ENCODE data around the gene PCNX1. TPM values are rescaled to one million over a fixed set of nuclear protein-coding genes. Genes with fewer than 3 reads are reported as not detected.

Gene PCNX1
- total RNA-seq, 4 donors from 2014 or later: 47.1 to 73.6 (median 66.2) TPM

- ATAC-seq: no peak
- H3K4me1 ChIP-seq: no peaks in the 10 kb centered on the region
- no peaks in the 10 kb centered on the region for H3K9me3 ChIP-seq
- TF ChIP-seq EP300 (IDR thresholded peaks at IDR 0.05): no peak
- TF ChIP-seq, protein P1, sequence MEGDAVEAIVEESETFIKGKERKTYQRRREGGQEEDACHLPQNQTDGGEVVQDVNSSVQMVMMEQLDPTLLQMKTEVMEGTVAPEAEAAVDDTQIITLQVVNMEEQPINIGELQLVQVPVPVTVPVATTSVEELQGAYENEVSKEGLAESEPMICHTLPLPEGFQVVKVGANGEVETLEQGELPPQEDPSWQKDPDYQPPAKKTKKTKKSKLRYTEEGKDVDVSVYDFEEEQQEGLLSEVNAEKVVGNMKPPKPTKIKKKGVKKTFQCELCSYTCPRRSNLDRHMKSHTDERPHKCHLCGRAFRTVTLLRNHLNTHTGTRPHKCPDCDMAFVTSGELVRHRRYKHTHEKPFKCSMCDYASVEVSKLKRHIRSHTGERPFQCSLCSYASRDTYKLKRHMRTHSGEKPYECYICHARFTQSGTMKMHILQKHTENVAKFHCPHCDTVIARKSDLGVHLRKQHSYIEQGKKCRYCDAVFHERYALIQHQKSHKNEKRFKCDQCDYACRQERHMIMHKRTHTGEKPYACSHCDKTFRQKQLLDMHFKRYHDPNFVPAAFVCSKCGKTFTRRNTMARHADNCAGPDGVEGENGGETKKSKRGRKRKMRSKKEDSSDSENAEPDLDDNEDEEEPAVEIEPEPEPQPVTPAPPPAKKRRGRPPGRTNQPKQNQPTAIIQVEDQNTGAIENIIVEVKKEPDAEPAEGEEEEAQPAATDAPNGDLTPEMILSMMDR (IDR thresholded peaks at IDR 0.05): no peak
- no peak for TF ChIP-seq POLR2AphosphoS5 (IDR thresholded peaks at IDR 0.05)
- TF ChIP-seq POLR2A (IDR thresholded peaks at IDR 0.05): no peak
- peaks cover 0 to 82% of the 10 kb centered on the region in 2 donors for H3K36me3 ChIP-seq
- H3K4me3 ChIP-seq: no peak overlapping the region
- WGBS, 2 donors (ENCODE audit: low coverage in 1 of 2): 62 to 69% methylated on average over 3 of the region's 3 CpGs
- H3K27ac ChIP-seq: no peak overlapping the region
- no peaks in the 10 kb centered on the region for H3K27me3 ChIP-seq
These were observed 142.3 kb downstream of the PCNX1 start for GRCh38 chr14:71049435-71050133.

DNA sequence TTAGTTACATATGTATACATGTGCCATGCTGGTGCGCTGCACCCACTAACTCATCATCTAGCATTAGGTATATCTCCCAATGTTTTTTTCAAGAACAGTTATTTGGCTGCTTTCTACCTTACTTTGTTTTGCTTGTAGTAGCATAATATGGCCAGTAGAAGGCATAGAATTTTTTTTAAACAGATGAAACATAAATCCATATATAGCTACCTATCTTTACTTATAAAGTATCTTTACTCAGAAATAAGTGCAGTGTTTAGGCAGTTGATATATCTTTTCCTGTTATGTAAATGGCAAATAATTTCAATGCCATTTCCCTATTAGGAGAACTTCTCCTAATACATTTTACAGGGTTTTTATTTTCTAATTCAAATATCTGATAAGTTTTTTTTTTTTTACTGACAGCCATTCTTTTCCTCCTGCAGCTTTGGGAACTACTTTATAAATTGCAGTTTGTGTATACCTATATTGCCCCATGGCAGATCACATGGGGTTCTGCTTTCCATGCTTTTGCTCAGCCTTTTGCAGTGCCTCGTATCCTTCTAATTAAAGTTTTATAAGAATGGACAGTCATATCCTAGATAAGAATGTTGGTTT lies 143.1 kb downstream of the PCNX1 start:
- TF ChIP-seq EP300 (IDR thresholded peaks at IDR 0.05) (no peak), POLR2A (IDR thresholded peaks at IDR 0.05) (no peak)
- TF ChIP-seq, protein P1 (IDR thresholded peaks at IDR 0.05): peak in 2 of 4 experiments; percentile 8 to 16
- H3K27ac ChIP-seq: no peak overlapping the region
- 94 to 100% methylated on average over 2 of the region's 2 CpGs for WGBS, 2 donors (ENCODE audit: low coverage in 1 of 2)
- no peak for ATAC-seq
- no peak overlapping the region for H3K4me3 ChIP-seq
- peaks cover 0 to 80% of the 10 kb centered on the region in 2 donors for H3K36me3 ChIP-seq
- H3K4me1 ChIP-seq: no peaks in the 10 kb centered on the region
- H3K9me3 ChIP-seq: no peaks in the 10 kb centered on the region
- no peaks in the 10 kb centered on the region for H3K27me3 ChIP-seq

- Histone ChIP-seq H3K27ac (no peak overlapping the region), H3K4me3 (no peak overlapping the region), H3K4me1 (no peaks in the 10 kb centered on the region), H3K9me3 (no peaks in the 10 kb centered on the region), H3K36me3 (peaks cover 0 to 86% of the 10 kb centered on the region in 2 donors), H3K27me3 (no peaks in the 10 kb centered on the region)
- 85 to 94% methylated on average over 3 of the region's 3 CpGs for WGBS, 2 donors (ENCODE audit: low coverage in 1 of 2)
- no peak for ATAC-seq
- TF ChIP-seq POLR2AphosphoS5 (IDR thresholded peaks at IDR 0.05) (no peak), EP300 (IDR thresholded peaks at IDR 0.05) (no peak), POLR2A (IDR thresholded peaks at IDR 0.05) (no peak)
- TF ChIP-seq, protein P1 (IDR thresholded peaks at IDR 0.05): no peak
These were observed 147.4 kb downstream of the PCNX1 start for GRCh38 chr14:71054706-71055105.

DNA sequence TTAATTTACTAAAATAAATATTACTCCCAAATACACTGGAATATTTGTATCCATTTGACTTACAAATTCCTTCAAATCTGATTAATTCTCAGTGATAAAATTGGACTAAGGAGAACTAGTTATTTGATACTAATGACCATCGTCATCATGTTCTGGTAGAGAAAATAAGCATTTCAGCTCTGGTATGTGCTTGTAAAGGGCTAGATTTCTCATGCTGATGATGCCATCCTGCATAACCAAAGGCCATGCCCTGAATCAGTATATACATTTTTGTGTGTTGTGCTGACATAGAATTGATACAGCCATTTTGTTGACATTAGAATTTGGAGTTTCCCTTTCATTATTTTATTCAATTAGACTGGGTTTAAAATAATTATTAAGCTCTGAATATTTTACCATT lies 148.9 kb downstream of the PCNX1 start:
- Histone ChIP-seq H3K27ac (no peak overlapping the region), H3K4me3 (no peak overlapping the region), H3K9me3 (no peaks in the 10 kb centered on the region), H3K4me1 (no peaks in the 10 kb centered on the region), H3K27me3 (no peaks in the 10 kb centered on the region), H3K36me3 (peaks cover 0 to 92% of the 10 kb centered on the region in 2 donors)
- TF ChIP-seq POLR2A (IDR thresholded peaks at IDR 0.05): no peak
- no peak for TF ChIP-seq POLR2AphosphoS5 (IDR thresholded peaks at IDR 0.05)
- no peak for TF ChIP-seq EP300 (IDR thresholded peaks at IDR 0.05)
- TF ChIP-seq, protein P1 (IDR thresholded peaks at IDR 0.05): no peak
- WGBS, 2 donors (ENCODE audit: low coverage in 1 of 2): 83 to 100% methylated on average over 1 of the region's 1 CpG
- ATAC-seq: no peak

DNA sequence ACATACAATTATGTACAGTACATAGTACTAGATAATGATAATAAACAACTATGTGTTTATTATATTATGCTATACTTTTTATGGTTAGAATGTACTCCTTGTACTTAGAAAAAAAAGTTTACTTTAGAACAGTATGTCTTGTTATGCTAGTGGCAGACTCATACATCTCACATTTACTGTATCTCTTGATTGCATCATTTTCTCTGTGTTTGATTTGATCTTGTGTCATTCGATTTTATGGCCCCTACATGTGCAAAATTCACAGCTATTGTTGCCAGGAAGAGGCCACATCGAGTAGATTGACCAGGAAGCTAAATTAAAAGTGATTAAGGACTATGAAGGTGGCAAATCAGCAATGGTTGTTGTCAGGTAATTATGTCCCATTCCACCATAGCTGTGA lies 153.0 kb downstream of the PCNX1 start:
- Histone ChIP-seq H3K9me3 (peaks cover 0 to 4% (median 0%) of the 10 kb centered on the region in 3 donors), H3K36me3 (peaks cover 0 to 93% of the 10 kb centered on the region in 2 donors), H3K4me1 (no peaks in the 10 kb centered on the region), H3K27me3 (no peaks in the 10 kb centered on the region), H3K4me3 (no peak overlapping the region), H3K27ac (no peak overlapping the region)
- no peak for ATAC-seq
- WGBS, 2 donors (ENCODE audit: low coverage in 1 of 2): 80 to 90% methylated on average over 2 of the region's 2 CpGs
- TF ChIP-seq POLR2AphosphoS5 (IDR thresholded peaks at IDR 0.05) (no peak), EP300 (IDR thresholded peaks at IDR 0.05) (no peak), POLR2A (IDR thresholded peaks at IDR 0.05) (no peak)
- TF ChIP-seq, protein P1 (IDR thresholded peaks at IDR 0.05): no peak
